ENCODE measurements around the gene TMEM41B.

TMEM41B gene

DNA sequence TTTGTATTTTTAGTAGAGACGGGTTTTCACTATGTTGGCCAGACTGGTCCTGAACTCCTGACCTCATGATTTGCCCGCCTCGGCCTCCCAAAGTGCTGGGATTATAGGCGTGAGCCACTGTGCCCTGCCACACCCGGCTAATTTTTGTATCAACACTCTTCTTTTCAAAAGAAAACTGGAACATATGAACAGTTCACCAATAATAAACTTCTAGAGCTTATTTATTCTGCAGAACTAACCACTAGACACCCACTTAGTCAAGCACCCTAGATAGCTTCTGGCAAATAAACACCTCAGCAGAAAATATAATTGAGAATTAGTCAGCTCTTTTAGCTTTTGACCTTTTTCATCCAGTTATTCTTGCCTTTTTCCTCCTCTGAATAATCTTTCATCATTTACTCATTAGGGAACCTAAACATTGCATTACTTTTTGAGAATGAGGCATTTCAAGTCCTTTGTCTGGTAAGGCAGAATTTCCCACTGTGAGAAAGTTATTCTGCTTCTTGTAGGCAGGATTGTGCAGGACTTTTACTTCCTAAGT is 27.3 kb upstream of the TMEM41B start:
- H3K4me2 ChIP-seq (ENCODE audit: insufficient read depth, low read length): no peak overlapping the region
- DNase-seq: no peak
- H3K36me3 ChIP-seq (ENCODE audit: insufficient read depth, low read length): no peaks in the 10 kb centered on the region
- H3K27ac ChIP-seq (ENCODE audit: low read length): no peak overlapping the region
- ATAC-seq (ENCODE audit: insufficient read depth, low read depth): no peak
- TF ChIP-seq EZH2 (IDR thresholded peaks at IDR 0.05; ENCODE audit: borderline replicate concordance, low read depth, low read length, severe bottlenecking): no peak
- TF ChIP-seq, protein P1, sequence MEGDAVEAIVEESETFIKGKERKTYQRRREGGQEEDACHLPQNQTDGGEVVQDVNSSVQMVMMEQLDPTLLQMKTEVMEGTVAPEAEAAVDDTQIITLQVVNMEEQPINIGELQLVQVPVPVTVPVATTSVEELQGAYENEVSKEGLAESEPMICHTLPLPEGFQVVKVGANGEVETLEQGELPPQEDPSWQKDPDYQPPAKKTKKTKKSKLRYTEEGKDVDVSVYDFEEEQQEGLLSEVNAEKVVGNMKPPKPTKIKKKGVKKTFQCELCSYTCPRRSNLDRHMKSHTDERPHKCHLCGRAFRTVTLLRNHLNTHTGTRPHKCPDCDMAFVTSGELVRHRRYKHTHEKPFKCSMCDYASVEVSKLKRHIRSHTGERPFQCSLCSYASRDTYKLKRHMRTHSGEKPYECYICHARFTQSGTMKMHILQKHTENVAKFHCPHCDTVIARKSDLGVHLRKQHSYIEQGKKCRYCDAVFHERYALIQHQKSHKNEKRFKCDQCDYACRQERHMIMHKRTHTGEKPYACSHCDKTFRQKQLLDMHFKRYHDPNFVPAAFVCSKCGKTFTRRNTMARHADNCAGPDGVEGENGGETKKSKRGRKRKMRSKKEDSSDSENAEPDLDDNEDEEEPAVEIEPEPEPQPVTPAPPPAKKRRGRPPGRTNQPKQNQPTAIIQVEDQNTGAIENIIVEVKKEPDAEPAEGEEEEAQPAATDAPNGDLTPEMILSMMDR (IDR thresholded peaks at IDR 0.05; ENCODE audit: borderline replicate concordance, extremely low read depth, low read length, poor library complexity, severe bottlenecking): no peak
- H4K20me1 ChIP-seq (ENCODE audit: insufficient read depth, low read length): no peaks in the 10 kb centered on the region
- H2AFZ ChIP-seq (ENCODE audit: low read depth, low read length): no peak overlapping the region
- H3K9me3 ChIP-seq (ENCODE audit: insufficient read depth, low read length, severe bottlenecking): no peaks in the 10 kb centered on the region
- no peaks in the 10 kb centered on the region for H3K79me2 ChIP-seq (ENCODE audit: insufficient read depth, low read length)
- H3K9ac ChIP-seq (ENCODE audit: low read depth, low read length): no peak overlapping the region
- no peak overlapping the region for H3K4me3 ChIP-seq (ENCODE audit: low read depth in 1 of 2, low read length in 2 of 2)
- H3K27me3 ChIP-seq (ENCODE audit: insufficient read depth, low read length, poor library complexity): no peaks in the 10 kb centered on the region
- H3K4me1 ChIP-seq (ENCODE audit: insufficient read depth, low read length): 0 out of 2 replicates have a peak, but pooled peaks cover 3% of the 10 kb centered on the region

DNA sequence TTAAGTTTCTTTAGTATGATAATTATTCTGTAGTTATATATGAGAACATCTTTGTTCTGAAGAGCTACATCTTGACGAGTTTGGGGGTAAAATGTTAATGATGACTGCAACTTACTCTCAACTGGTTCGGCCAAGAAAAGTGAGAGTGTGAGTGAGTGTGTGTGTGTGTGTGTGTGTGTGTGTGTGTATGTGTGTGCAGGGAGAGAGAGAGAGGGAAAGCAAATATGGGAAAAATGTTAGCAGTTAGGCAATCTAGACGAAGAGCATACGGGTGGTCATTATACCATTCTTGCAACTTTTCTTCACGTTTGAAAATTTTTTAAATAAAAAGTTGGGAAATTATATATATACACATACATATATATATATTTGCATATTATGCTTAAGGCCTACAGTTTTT is 18.3 kb upstream of the TMEM41B start:
- TF ChIP-seq EZH2 (IDR thresholded peaks at IDR 0.05; ENCODE audit: borderline replicate concordance, low read depth, low read length, severe bottlenecking): no peak
- TF ChIP-seq, protein P1 (IDR thresholded peaks at IDR 0.05; ENCODE audit: borderline replicate concordance, extremely low read depth, low read length, poor library complexity, severe bottlenecking): no peak
- no peak overlapping the region for H3K27ac ChIP-seq (ENCODE audit: low read length)
- no peak for ATAC-seq (ENCODE audit: insufficient read depth, low read depth)
- no peak overlapping the region for H2AFZ ChIP-seq (ENCODE audit: low read depth, low read length)
- no peak overlapping the region for H3K4me2 ChIP-seq (ENCODE audit: insufficient read depth, low read length)
- H4K20me1 ChIP-seq (ENCODE audit: insufficient read depth, low read length): no peaks in the 10 kb centered on the region
- H3K79me2 ChIP-seq (ENCODE audit: insufficient read depth, low read length): no peaks in the 10 kb centered on the region
- H3K9me3 ChIP-seq (ENCODE audit: insufficient read depth, low read length, severe bottlenecking): no peaks in the 10 kb centered on the region
- no peaks in the 10 kb centered on the region for H3K27me3 ChIP-seq (ENCODE audit: insufficient read depth, low read length, poor library complexity)
- H3K9ac ChIP-seq (ENCODE audit: low read depth, low read length): no peak overlapping the region
- H3K4me1 ChIP-seq (ENCODE audit: insufficient read depth, low read length): no peaks in the 10 kb centered on the region
- no peak for DNase-seq
- no peak overlapping the region for H3K4me3 ChIP-seq (ENCODE audit: low read depth in 1 of 2, low read length in 2 of 2)
- no peaks in the 10 kb centered on the region for H3K36me3 ChIP-seq (ENCODE audit: insufficient read depth, low read length)

DNA sequence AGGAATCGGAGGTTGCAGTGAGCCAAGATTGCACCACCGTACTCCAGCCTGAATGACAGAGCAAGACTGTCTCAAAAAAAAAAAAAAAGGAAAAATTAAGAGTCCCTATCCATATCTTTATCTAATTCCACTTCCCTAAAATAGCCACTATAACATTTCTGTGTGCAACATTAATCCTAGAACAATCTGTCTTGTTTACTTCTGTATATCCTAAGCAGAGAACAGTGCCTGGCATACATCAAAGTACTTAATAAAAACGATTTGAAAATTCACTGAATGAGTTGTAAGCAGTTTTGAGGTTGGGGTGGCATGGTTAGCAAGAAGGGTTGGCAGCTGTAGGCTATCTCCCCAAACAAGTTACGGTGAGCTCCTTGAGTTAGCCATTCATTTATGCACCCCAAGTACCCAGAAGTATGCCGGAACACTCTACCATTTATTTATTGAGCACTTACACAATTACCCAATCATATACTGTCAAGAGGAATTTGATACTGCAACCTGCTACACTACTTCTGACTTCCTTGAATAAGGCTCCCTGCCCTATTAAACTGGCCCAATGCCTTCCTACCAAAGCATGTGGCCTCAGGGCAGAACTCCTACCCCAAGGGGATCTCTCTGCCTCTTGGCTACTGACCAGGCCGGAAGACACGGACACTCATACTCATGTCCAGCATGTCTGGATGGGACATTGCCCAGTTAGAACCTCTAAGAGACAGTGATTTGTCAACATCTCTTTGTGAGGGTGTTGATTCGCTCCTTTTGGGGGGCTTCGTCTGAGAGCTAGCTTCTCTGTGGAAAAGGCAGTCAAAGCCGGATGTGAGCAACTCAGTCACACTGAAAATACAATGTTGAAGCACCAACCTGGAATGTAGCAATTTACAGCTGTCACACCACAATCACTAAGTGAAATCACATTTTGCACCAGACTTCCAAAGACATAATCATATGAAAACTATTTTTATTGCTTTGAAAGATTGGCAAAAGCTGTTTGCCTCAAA is 16.3 kb upstream of the TMEM41B start:
- Histone ChIP-seq H3K27me3 (ENCODE audit: insufficient read depth, low read length, poor library complexity) (no peaks in the 10 kb centered on the region), H3K4me2 (ENCODE audit: insufficient read depth, low read length) (no peak overlapping the region), H3K4me1 (ENCODE audit: insufficient read depth, low read length) (no peaks in the 10 kb centered on the region), H3K36me3 (ENCODE audit: insufficient read depth, low read length) (no peaks in the 10 kb centered on the region), H3K4me3 (ENCODE audit: low read depth in 1 of 2, low read length in 2 of 2) (no peak overlapping the region), H3K79me2 (ENCODE audit: insufficient read depth, low read length) (no peaks in the 10 kb centered on the region), H3K9ac (ENCODE audit: low read depth, low read length) (no peak overlapping the region), H3K9me3 (ENCODE audit: insufficient read depth, low read length, severe bottlenecking) (no peaks in the 10 kb centered on the region), H2AFZ (ENCODE audit: low read depth, low read length) (no peak overlapping the region), H3K27ac (ENCODE audit: low read length) (no peak overlapping the region), H4K20me1 (ENCODE audit: insufficient read depth, low read length) (no peaks in the 10 kb centered on the region)
- DNase-seq (no peak), ATAC-seq (ENCODE audit: insufficient read depth, low read depth) (no peak)
- TF ChIP-seq EZH2 (IDR thresholded peaks at IDR 0.05; ENCODE audit: borderline replicate concordance, low read depth, low read length, severe bottlenecking): no peak
- TF ChIP-seq, protein P1 (IDR thresholded peaks at IDR 0.05; ENCODE audit: borderline replicate concordance, extremely low read depth, low read length, poor library complexity, severe bottlenecking): no peak

Measured in DND-41 (cell line).